Stimulated activated CD4-positive, alpha-beta T cell treated with anti-CD3 and anti-CD28 coated beads, Interleukin-2, amount 100 ng/mL, for 24 hours (primary cell): ENCODE data around the gene DLG2.
A peak's percentile ranks its signal among the peaks of the same experiment; 100 is the strongest.
"Not testable (repeated sequence)": the region's sequence is repeated elsewhere in the genome, so short reads cannot be mapped to it uniquely, and the experiment has no call there.

Source experiments
- DNase-seq, 2 donors: peaks; one replicate each; pipeline ENCODE4 v3.0.0-alpha.2; 2020

DLG2 gene

GRCh38 chr11:85634747-85635146 is 7.6 kb upstream of the DLG2 start:
- DNase-seq = no peak

GRCh38 chr11:85628771-85629341 is 1.7 kb upstream of the DLG2 start:
- peak; percentile 14 to 24 for DNase-seq

GRCh38 chr11:85627998-85628770 is 1.0 kb upstream of the DLG2 start, which contains the start of gene TMEM126B:
Gene TMEM126B (plus strand): TSS chr11:85628593. CDS start chr11:85628608, 15 bp downstream.
- DNase-seq = peak; percentile 97

- DNase-seq = no peak
These were observed 648 bp downstream of the DLG2 start for GRCh38 chr11:85626496-85626895.

GRCh38 chr11:85620256-85620655 is 6.9 kb downstream of the DLG2 start:
- no peak for DNase-seq

GRCh38 chr11:85619499-85619898 is 7.6 kb downstream of the DLG2 start:
- DNase-seq = no peak

GRCh38 chr11:85611643-85612042 is 15.5 kb downstream of the DLG2 start:
- not testable (repeated sequence) for DNase-seq

GRCh38 chr11:85609286-85609685 is 17.9 kb downstream of the DLG2 start:
- DNase-seq = not testable (repeated sequence)

GRCh38 chr11:85608621-85609020 is 18.5 kb downstream of the DLG2 start:
- not testable (repeated sequence) for DNase-seq

- DNase-seq = not testable (repeated sequence)
These were observed 20.9 kb downstream of the DLG2 start for GRCh38 chr11:85606237-85606636.

- DNase-seq = no peak
These were observed 23.9 kb downstream of the DLG2 start for GRCh38 chr11:85603220-85603619.

- no peak for DNase-seq
These were observed 24.5 kb downstream of the DLG2 start for GRCh38 chr11:85602526-85603213.

- DNase-seq = no peak
These were observed 28.1 kb downstream of the DLG2 start for GRCh38 chr11:85599083-85599482.

GRCh38 chr11:85596886-85597285 is 30.3 kb downstream of the DLG2 start:
- no peak for DNase-seq

- no peak for DNase-seq
These were observed 31.8 kb downstream of the DLG2 start for GRCh38 chr11:85595285-85595884.

GRCh38 chr11:85590848-85591483 is 36.2 kb downstream of the DLG2 start:
- DNase-seq = no peak

GRCh38 chr11:85589373-85589772 is 37.8 kb downstream of the DLG2 start:
- DNase-seq = no peak

GRCh38 chr11:85582111-85582510 is 45.0 kb downstream of the DLG2 start:
- no peak for DNase-seq

- no peak for DNase-seq
These were observed 51.8 kb downstream of the DLG2 start for GRCh38 chr11:85575388-85575787.

- DNase-seq = no peak
These were observed 55.1 kb downstream of the DLG2 start for GRCh38 chr11:85572056-85572455.

- no peak for DNase-seq
These were observed 57.6 kb downstream of the DLG2 start for GRCh38 chr11:85569525-85569924.

- no peak for DNase-seq
These were observed 68.7 kb downstream of the DLG2 start for GRCh38 chr11:85558411-85558810.

- DNase-seq = no peak
These were observed 75.3 kb downstream of the DLG2 start for GRCh38 chr11:85551881-85552280.
